AG08396 (cell line): ENCODE measurements around the gene MLPH.

Source experiments
- DNase-seq: peaks from one replicate; pipeline ENCODE4 v3.0.0; 2012; ENCODE audit warnings: low spot score, mixed read lengths

MLPH gene, protein sequence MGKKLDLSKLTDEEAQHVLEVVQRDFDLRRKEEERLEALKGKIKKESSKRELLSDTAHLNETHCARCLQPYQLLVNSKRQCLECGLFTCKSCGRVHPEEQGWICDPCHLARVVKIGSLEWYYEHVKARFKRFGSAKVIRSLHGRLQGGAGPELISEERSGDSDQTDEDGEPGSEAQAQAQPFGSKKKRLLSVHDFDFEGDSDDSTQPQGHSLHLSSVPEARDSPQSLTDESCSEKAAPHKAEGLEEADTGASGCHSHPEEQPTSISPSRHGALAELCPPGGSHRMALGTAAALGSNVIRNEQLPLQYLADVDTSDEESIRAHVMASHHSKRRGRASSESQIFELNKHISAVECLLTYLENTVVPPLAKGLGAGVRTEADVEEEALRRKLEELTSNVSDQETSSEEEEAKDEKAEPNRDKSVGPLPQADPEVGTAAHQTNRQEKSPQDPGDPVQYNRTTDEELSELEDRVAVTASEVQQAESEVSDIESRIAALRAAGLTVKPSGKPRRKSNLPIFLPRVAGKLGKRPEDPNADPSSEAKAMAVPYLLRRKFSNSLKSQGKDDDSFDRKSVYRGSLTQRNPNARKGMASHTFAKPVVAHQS

DNA sequence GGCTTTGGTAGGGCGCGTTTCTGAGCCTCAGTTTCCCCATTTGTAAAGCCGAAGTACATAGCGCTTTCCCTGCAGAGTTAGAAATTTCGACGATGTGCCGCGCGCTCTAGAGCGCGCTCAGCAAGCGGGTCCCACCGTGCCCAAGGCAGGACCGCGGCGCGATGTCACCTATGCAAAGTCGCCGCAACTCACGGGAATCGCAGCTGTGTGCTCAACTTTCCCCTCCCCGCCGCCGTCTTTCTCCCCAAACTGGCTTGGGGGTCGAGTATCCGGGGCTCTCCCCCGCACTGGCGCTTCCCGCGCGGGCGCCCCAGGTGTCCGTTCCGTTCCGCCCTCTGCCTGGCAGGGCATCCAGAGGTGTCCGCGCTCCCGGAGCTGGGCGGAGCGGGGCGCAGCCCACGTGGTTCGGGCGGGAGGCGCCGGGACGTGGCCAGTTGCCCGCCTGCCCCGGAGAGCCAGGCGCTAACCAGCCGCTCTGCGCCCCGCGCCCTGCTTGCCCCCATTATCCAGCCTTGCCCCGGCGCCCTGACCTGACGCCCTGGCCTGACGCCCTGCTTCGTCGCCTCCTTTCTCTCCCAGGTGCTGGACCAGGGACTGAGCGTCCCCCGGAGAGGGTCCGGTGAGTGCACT is at the start of gene MLPH:
Gene MLPH (plus strand): TSS at position 433 of the 630 bp plus-strand sequence. CDS start 6,176 bp downstream, outside the sequence.
- DNase-seq: peak; percentile 78

DNA sequence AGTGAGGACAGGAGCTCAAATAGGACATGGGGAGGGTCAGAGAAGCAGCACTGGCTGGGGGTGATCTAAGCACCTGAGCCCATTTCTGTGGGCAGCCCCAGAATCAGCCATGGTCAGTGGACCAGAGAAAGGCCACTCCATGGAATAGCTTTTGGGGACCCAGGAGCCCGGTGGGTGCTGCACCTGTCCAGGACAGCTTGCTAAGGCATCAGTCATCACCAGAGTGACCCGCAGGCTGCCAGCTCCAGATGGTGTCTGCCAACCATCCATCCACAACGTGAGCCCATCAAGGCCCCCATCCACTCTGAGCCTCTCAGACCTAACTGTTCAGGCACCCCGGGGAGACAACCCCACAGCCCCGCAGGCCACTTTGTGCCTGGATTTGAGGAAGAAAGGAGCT is 49.5 kb upstream of the MLPH start:
- DNase-seq: no peak

DNA sequence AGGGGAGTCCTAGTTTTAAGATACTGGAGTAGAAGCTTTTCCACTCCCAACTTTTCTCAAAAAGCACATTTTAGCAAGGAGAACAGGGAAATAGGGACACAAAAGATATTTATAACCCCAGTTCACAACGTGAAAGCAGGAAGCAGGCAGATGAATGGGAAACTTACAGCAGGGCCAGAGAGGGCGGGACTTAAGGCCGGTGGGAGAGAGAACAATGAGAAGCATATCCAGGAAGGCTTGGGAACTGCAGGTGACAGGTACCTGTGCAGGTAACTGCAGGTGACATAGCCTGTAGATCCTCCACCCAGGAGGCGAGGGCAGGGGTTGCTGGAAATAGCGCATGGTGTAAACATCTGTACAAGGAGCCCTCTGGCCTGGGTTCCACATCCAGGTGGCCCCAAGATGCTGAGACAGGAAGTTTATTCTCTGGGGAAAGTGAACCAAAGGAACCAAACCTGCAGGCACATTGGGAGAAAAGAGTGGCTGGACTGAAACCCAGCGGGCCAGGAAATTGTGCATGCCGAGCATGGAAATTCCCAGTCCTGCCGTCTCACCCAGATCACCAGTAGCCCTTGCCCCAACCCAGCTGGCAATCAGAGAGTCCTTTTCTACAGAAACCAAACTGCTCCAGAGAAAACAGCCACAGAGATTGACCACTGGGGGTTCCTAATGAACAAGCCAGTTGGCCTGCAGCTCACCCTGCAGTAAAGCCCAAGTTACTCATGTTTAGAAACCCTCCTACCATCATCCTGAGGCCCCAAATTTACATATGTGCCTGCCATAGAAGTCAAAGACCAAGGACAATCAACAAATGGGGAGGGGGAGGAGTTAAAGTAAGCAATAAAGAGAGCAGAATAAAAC is 48.7 kb upstream of the MLPH start:
- no peak for DNase-seq

DNA sequence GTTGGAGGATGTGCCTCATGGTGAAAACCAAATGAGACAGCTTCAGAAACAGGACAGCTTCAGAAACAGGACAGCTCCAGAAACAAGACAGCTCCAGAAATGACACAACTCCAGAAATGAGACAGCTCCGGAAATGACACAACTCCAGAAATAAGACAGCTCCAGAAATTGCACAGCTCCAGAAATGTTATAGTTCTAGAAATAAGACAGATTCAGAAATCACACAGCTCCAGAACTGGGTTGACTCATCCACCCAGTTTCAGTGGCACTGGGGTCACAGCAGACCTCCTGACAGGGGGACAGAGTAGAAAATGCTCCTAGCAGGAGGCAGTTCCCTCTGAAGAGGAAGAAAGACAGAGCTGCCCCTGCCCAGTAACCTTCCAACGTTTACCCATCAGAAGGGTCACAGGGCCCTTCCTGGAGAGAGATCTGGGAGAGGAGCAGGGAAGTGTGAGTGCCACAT is 46.2 kb upstream of the MLPH start:
- DNase-seq: no peak

DNA sequence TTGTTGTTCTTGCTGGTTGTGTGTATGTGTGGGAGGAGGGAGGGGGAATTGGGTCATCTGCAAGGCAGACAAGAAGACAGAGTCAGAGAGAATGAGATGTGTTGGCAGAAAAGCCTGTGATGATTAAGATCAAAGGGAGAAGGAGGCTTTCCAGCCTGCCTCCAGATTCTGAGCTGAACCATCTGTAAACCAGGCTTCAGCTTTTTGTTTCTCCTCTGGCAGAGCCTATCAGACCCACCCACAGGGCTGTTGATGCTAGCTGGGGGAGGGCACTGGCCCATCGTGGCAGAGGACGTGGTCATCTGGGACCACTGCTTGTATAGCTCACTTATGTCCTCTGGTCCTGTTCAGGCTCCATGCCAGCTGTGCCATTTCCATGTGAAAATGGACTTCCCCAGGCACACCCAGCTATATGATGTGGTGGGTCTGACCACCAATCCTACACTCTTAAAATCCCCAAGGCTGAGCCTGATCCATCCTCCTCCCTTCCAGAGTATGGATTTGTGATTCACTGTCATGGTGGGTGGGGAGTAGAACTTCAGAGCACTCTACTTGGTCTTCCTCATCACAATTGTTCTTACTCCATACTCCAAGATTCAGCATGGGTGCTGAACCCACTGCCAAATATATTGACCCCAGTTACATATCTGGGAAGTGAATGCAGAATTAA is 45.3 kb upstream of the MLPH start:
- peak; percentile 73 for DNase-seq

DNA sequence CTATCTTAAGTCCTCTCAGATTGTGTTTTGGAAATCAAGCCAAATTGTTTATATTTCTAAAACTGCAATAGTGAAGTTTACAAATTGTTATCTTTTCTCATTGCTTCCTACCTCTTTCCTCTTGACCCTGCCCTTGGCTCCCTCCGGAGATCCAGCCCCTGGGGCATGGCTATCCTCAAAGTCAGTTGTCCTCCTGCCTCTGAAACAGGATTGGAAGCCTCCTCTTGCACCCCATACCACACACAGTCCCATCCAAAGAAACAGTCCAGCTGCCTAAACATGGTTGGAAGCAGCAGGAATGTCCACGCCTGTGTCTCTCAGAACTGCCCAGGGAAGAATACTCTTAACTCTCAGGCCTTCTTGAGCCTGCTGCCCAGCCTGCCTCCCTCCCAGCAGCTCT is 43.0 kb upstream of the MLPH start:
- DNase-seq: no peak

DNA sequence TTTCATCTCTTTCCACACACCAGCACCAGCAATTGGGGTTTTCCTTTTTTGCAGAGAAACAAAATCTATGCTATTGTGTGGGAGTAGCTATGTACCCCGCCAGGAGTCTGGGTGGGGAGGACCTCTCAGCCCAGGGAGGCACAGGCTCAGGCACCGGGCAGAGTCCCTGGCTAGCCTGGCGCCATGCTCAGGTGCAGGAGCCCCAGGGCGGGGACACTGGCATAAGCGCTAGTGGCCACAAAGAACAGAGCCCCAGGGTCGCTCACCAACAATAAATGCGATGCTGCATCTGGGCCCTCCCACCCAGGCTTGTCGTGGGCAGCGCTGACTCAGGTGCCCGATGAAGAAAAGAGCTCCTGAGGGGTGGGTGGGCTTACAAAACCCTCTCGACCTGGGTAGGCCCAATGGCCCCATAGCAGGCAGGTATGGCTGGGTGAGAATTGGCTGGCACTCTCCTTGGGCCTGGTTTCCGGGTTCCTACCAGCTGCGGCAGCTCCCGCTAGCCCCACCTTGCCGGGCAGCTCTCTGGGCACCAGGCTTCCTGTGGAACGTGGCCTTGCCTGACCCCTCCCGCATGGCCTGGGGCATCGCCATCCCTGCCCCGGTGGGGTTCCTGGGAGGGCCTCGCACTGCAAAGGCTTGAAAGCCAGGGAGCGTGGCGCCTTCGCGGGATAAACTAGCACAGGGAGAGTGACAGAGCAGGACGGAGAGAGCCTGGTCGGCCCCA is 41.3 kb upstream of the MLPH start:
- DNase-seq: no peak

DNA sequence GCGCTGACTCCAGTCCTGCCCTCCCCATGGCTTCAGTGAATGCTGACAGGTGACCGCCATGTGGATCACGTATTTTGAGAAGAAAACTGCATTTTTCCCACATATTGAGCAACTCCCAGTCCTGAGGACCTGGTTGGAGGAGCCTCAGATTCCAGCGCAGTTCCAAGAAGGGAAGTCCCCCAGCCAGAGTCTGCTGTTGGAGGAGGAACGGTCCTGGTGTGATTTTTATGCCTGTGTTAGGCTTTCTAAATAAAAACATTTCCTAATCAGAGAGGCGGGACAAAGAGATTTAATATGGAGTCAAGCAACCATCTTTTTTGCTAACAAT is 40.7 kb upstream of the MLPH start:
- DNase-seq: no peak

DNA sequence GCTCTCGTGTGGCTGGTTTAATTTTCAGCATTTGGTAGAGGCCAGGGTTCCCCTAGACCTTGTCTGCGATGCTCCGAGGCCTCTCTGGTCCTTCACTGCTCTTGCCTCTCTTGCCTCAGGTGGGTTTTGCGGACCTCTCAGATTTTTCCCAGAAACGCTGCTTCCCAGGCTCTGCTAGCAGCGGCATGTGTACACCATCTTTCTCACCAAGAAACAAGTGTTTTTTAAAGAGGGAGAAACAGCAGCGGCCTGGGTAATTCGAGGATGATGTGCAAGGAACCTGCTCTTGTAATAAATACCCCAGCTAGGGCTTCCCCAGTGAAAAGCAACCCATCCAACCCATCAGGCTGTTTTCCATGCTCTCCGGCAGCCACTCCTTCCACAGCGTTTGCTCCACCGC is 39.6 kb upstream of the MLPH start:
- DNase-seq: no peak

DNA sequence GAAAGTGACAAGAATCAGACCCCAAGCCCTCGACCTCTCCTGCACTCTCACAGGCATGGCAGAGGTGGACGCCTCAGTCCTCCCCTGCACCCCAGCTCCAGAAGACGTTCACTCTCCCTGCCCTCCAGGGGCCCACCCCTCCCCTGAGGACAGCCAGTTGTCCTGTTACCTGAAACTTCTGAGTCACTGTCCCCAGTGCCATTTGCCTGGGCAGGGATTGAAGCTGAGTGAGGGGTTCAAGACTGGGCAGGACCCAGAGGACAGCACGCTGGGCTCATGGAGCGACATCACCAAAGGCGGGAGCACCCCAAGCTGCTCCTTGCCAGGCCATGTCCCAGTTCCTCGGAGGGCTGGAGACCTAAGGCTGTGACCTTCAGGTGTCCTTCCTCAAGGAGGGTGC is 38.9 kb upstream of the MLPH start:
- no peak for DNase-seq

DNA sequence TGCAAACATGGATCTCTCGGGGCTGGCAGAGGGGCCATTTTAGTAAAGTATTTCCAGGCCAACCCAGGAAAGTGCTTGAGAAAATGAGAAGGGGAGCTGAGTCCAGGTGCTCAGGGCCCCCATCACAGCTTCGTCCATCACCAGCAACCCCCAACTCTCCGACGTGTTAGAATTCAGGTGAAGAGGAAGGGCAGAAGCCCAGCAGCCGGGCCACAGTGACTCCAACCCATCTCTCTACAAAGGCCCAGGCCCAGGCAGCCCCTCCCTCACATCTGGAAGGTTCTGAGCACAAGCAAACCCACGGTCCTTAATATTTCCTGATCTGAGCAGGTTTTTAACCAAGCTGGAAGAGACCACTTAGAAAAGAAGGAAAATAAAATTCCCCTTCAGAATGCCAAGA is 38.4 kb upstream of the MLPH start:
- no peak for DNase-seq

DNA sequence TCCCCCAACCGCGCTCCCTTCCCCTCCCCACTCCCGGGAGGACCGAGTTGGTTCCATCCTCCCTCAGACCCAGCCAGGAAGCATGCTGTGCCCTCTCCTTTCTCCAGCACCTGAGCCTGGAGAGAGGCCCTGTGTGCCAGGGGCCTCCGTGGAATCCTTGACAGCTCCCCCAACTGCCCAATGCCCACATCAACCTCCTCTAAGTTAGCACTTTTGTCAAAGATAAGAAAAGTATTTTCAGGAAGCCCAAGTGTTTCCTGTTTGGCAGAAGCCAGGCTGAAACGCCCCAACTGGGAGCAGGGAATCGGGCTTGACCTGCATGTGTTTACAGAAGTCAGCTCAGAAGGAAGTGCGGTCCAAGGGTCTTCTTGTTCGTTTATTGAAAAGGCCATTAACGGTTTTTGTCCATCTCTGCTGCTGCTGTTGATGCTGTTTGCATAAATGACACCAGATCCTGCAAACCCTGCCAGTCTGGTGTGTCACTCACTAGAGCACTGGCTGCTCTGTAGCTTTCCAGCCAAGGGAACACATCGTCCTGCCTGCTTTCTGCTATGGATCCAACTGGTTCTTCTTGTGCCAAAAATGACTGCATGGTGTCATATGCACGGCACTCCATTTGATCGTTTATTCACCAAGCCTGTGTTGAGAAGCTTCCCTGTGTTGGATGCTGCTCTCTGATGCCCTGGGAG is 37.7 kb upstream of the MLPH start:
- DNase-seq: peak; percentile 43

DNA sequence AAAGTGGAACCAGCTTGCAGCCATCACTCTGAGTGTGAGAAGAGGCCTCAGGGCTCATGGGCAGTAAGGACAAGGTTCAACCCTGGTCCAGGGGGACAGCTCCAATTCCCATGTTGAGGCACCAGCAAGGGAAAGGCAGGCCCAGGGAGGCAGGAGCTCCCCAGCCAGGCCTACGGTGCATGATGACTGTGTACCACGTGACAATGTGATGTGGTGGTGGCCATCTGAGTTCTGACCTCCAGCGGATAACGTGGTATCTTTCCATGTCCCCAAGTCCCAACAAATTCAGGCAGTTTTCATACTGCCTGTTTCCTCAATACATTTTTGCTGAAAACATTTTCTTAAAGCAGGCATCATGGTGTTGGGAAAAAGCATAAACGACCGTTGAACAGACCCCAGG is 36.9 kb upstream of the MLPH start:
- DNase-seq: no peak

DNA sequence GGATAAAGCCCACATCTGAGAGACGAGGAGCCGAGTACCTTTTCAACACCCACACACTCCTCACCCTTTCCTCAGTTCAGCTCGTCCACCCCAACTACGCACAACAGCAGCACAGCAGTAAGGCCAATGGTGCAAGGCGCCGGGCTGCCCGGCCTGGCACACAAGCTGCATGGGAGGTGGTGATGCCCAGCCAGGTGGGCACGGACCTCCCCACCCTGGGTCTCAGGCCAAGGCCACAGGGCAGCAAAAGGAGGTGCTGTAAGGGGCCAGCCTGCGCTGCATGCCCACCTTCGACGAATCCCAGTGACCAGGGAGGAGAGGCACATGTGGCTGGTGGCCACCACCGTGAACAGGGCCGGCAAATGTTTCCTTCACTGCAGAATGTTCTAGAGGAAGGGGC is 36.5 kb upstream of the MLPH start:
- DNase-seq: no peak

DNA sequence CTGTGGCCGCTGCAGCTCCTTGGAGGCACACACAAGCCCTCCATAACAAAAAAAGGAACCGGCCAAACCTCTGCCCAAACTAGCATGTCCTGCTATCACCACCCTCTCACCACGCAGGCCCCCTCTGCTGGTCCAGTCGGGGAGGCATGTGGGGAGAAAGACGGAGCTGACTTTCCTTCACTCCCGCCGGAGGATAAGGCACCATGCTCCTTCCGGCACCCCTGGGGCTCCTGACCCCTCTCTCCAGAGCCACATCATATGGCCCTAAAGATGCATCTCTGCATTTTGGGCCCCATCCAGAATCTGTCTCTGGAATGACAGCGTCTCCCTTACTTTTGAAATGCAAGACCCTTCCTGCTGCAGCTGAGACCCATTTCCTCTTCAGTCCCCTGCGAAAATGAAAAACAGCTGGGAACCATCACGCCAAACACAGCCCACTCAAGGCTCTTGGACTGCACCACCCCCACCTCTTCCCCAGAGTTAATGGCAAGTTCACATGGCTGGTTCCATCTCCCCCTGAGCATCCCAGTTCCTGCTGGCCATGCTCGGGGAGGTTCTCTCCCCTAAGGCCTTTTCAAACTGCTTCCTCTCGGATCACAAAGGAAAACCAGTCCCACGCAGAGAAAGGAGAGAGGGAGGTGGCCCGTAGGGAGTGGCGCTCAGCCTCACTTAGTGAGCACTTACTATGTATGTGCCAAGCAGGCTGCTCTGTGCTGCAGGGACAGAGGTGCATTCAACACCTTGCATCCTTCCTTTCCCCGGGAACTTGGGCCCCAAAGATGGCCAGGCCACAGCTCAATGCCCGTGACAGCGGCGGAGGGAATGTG is 35.2 kb upstream of the MLPH start:
- DNase-seq: peak; percentile 67

DNA sequence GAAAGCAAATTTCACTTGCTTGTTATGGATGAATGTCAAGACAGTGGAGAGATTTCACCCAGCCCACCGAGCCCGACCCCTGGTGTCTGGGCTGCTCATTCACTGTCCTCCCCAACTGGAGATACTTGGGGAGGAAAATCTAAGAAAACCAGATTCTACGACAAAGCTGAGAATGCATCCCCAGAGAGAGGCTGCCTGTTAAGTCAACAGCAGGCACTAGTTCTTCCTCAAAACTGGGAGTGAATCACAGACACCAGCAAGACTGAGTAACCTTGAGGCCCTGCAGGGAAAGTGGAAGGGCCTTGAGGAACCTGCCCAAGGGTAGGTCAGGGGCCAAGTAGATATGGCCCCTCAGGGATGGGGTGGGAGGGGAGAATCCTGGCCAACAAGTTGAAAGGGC is 34.2 kb upstream of the MLPH start:
- DNase-seq: peak; percentile 34

DNA sequence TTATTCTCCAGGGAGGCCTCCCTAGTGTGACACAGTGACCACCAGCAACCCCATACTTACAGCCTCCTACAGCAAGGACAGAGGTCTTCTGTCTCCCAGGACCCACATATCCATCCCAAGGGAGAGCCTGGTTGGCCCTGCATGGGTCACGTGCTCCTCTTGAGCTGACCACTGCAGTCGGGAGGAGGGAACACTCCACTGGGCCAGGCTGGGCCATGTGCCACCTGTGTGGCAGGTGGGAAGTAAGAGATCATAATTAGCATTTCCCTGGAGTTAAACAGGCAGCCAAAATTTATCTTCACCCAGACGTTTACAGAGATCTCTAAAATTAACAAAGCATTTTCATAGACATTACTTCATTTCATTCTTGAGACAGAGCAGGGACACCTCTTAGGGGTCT is 33.4 kb upstream of the MLPH start:
- no peak for DNase-seq

DNA sequence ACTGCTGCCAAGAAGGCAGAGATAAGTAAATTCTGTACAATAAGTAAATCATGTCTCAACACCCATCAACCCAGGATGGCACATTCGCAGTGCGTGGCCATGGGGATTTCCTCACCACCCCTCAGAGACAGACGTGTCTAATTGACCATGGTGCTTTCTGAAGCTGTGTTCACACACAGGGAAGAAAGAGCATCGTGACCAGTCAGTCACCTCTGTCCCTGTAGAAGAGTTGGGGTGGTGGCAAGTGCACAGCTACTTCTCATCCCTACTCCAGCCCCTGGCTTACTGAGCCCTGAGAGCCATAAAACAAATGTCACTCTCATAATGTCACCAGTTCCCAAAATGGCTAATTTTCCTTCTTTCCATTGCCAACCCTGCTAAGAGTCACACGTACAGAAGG is 31.3 kb upstream of the MLPH start:
- DNase-seq: no peak

DNA sequence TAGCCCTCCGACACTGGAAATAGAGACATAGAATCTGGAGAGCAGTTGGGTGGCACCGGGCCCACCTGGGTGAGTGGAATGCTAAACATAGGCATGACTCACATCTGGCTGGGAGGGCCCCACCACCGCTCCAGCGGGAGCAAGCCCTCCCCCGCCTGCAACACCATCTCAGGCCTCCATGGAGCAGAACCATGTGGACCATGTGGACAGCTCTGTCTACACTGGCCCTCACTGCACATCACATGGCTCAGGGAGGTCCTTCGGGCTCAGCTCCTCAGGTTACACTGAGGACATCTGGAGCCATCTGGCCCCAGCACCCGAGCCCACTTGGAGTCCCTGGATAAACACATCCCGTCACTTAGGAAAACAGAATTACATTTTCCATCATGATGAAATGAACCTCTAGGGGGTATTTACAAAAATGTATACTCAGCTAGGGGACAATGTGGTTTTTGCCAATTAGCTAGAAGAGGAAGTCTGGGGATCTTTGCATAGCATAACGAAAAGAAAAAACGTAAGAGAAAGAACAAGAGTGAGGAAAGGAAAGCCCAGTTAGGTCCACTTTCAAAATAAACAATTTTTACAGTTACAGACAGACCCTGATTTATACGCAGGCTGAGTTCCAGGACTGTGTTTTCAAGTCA is 30.7 kb upstream of the MLPH start:
- peak; percentile 89 for DNase-seq
